Activated CD4-positive, CD25-positive, alpha-beta regulatory T cell treated with anti-CD3 and anti-CD28 coated beads, Interleukin-2, amount 50 U/mL, for 24 hours (primary cell): ENCODE data around the gene ZFR2.
"Not testable (repeated sequence)": the region's sequence is repeated elsewhere in the genome, so short reads cannot be mapped to it uniquely, and the experiment has no call there.

Experiments
- ATAC-seq, 2 donors: fragments of 150-1000 bp; cut with Tn5 transposase; one replicate each; pipeline ENCODE4 v1.10.0; 2021; ENCODE audit warnings: mild to moderate bottlenecking in 1 of 2, moderate library complexity in 1 of 2

The ZFR2 gene

GRCh38 chr19:3835055-3835435 lies 33.8 kb downstream of the ZFR2 start:
- no peak for ATAC-seq

- no peak for ATAC-seq
These were observed 34.3 kb downstream of the ZFR2 start for GRCh38 chr19:3834349-3835054.

GRCh38 chr19:3833578-3834348 lies 35.1 kb downstream of the ZFR2 start:
- ATAC-seq = no peak

GRCh38 chr19:3832001-3832400 lies 36.8 kb downstream of the ZFR2 start:
- no peak for ATAC-seq

- ATAC-seq = no peak
These were observed 37.2 kb downstream of the ZFR2 start for GRCh38 chr19:3831601-3832000.

GRCh38 chr19:3830621-3831589 lies 37.9 kb downstream of the ZFR2 start:
- no peak for ATAC-seq

GRCh38 chr19:3827306-3827705 lies 41.5 kb downstream of the ZFR2 start:
- no peak for ATAC-seq

- ATAC-seq = no peak
These were observed 42.7 kb downstream of the ZFR2 start for GRCh38 chr19:3826163-3826562.

- no peak for ATAC-seq
These were observed 43.4 kb downstream of the ZFR2 start for GRCh38 chr19:3825286-3825956.

GRCh38 chr19:3823350-3823713 lies 45.5 kb downstream of the ZFR2 start:
- no peak for ATAC-seq

GRCh38 chr19:3822683-3823349 lies 46.0 kb downstream of the ZFR2 start:
- ATAC-seq = no peak

- ATAC-seq = peak; percentile 81 to 88
These were observed 46.9 kb downstream of the ZFR2 start for GRCh38 chr19:3821857-3822364.

- no peak for ATAC-seq
These were observed 47.7 kb downstream of the ZFR2 start for GRCh38 chr19:3821156-3821555.

GRCh38 chr19:3819989-3820388 lies 48.8 kb downstream of the ZFR2 start:
- ATAC-seq = no peak

GRCh38 chr19:3818918-3819317 lies 49.9 kb downstream of the ZFR2 start:
- ATAC-seq = no peak

- peak; percentile 66 to 83 for ATAC-seq
These were observed 50.4 kb downstream of the ZFR2 start for GRCh38 chr19:3818466-3818865.

GRCh38 chr19:3817761-3818160 lies 51.1 kb downstream of the ZFR2 start:
- ATAC-seq = no peak

GRCh38 chr19:3816566-3817218 lies 52.1 kb downstream of the ZFR2 start:
- no peak for ATAC-seq

- ATAC-seq = not testable (repeated sequence)
These were observed 52.7 kb downstream of the ZFR2 start for GRCh38 chr19:3816148-3816547.

GRCh38 chr19:3814648-3815047 lies 54.2 kb downstream of the ZFR2 start:
- no peak for ATAC-seq
